HG03571 (cell line): ENCODE results near the gene APBB1IP.
"Not testable (repeated sequence)": the region's sequence is repeated elsewhere in the genome, so short reads cannot be mapped to it uniquely, and the experiment has no call there.

Experiments used
- ATAC-seq: cut with Tn5 transposase; IDR thresholded peaks from one replicate; pipeline ENCODE4 v1.9.1; 2021; ENCODE audit not compliant: unreplicated experiment

The APBB1IP gene

GRCh38 chr10:26550774-26551526, 112.8 kb downstream of the APBB1IP start:
- ATAC-seq, result peak; percentile 77

- ATAC-seq, result no peak
Measured at GRCh38 chr10:26554246-26554645, 116.1 kb downstream of the APBB1IP start.

GRCh38 chr10:26555719-26556368, 117.7 kb downstream of the APBB1IP start:
- ATAC-seq, result no peak

- ATAC-seq, result no peak
Measured at GRCh38 chr10:26556748-26557640, 118.9 kb downstream of the APBB1IP start.

GRCh38 chr10:26557641-26558014, 119.5 kb downstream of the APBB1IP start:
- no peak for ATAC-seq

GRCh38 chr10:26566525-26567350, 128.6 kb downstream of the APBB1IP start:
- no peak for ATAC-seq

- ATAC-seq, result no peak
Measured at GRCh38 chr10:26567351-26567721, 129.2 kb downstream of the APBB1IP start.

- ATAC-seq, result no peak
Measured at GRCh38 chr10:26571655-26572054, 133.5 kb downstream of the APBB1IP start.

GRCh38 chr10:26573674-26574073, 135.5 kb downstream of the APBB1IP start:
- no peak for ATAC-seq

- peak; percentile 79 for ATAC-seq
Measured at GRCh38 chr10:26574783-26575182, 136.6 kb downstream of the APBB1IP start.

- not testable (repeated sequence) for ATAC-seq
Measured at GRCh38 chr10:26578371-26578770, 140.2 kb downstream of the APBB1IP start.

GRCh38 chr10:26579256-26580063, 141.3 kb downstream of the APBB1IP start:
- ATAC-seq, result no peak

- no peak for ATAC-seq
Measured at GRCh38 chr10:26586211-26586610, 148.1 kb downstream of the APBB1IP start.

GRCh38 chr10:26588611-26589010, 150.5 kb downstream of the APBB1IP start:
- ATAC-seq, result no peak

- ATAC-seq, result not testable (repeated sequence)
Measured at GRCh38 chr10:26589813-26590212, 151.7 kb downstream of the APBB1IP start.

GRCh38 chr10:26593896-26594295, 155.8 kb downstream of the APBB1IP start:
- no peak for ATAC-seq

- not testable (repeated sequence) for ATAC-seq
Measured at GRCh38 chr10:26603283-26603682, 165.1 kb downstream of the APBB1IP start.

GRCh38 chr10:26604320-26605093, 166.4 kb downstream of the APBB1IP start:
- ATAC-seq, result not testable (repeated sequence)

- not testable (repeated sequence) for ATAC-seq
Measured at GRCh38 chr10:26606389-26606877, 168.3 kb downstream of the APBB1IP start.
